ENCODE results near the gene BNIP5. TPM values are rescaled to one million over a fixed set of nuclear protein-coding genes. Genes with fewer than 3 reads are reported as not detected.

The BNIP5 gene
- total RNA-seq, 8 experiments from 2014 or later: 0.05 to 0.45 (median 0.14) TPM; not detected in 3

DNA sequence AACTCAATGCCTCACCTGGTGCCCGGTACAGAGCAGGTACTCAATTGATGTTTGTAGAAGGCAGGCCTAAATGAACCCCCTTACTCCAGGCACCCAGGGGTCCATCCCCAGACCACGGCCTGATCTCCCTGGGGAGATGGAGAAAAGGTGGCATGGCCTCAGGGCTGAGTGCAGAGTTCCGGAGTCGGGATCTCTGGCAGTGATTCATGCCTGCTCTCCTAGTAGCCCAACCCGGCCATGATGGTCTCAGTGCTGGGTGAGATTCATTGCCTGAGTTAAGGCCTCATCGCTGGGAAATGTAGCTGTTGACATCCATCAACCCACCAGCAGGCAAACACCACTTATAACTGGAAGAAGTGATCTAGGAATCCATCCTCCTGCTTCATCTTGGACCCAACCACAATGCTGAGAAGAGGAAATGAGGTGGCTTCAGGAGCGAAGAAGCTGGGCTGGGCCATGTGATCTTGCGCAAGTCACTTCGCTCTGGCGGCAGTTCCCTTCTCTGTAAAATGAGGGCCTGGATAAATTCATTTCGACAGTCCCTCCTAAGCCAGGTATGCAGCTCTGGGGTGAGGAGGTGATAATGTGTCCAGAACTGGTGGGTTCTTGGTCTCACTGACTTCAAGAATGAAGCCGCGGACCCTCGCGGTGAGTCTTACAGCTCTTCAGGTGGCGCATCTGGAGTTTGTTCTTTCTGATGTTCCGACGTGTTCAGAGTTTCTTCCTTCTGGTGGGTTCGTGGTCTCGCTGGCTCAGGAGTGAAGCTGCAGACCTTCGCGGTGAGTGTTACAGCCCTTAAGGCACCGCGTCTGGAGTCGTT, 26.1 kb upstream of the BNIP5 start:
- Histone ChIP-seq H3K4me1 (replicated peaks in 1 of 2) (peaks cover 0 to 8% of the 10 kb centered on the region in 2 donors), H3K27ac (no peak overlapping the region), H3K4me3 (no peak overlapping the region)
- 54 to 100% (median 89%) methylated on average over 3 to 19 of the region's 25 CpGs; no CpG with 5 or more reads in 1 of the 10 experiments for WGBS, 10 experiments
- in situ Hi-C loops (cut with MboI; ENCODE audit: low pct_unique_long_range_greater_than_20kb in 2 of 9, low sequenced_read_pairs in 9 of 9, unreplicated experiment in 9 of 9): loop anchor here in 4 of 9 experiments (10.0 to 25.0 kb wide), 2 partner anchors 225 to 238 kb away; partner anchors contain the start of gene MAPK13 (in 3 of the 4)
- no peak for ATAC-seq (replicated peaks in 6 of 8)

DNA sequence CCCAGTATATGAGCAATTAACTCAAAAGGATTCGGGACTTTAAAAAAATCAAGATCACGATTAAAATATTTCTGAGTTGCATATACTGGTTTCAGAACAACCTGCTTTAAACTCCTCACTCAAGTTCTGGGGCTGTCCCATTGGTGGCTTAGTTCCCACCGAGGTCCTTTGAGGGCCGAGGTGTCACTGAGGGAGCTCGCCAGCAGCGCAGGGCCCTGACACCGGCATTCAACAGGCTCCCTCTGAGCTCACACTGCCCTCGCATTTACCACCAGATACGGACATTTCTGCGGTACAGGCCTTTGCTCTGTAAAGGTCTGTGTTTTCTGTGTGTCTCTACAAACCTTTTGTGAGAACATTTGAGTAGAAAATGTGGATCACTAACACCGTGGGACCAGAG, 24.4 kb upstream of the BNIP5 start:
- 71 to 100% (median 81%) methylated on average over 1 to 10 of the region's 11 CpGs; no CpG with 5 or more reads in 3 of the 10 experiments for WGBS, 10 experiments
- no peak for ATAC-seq (replicated peaks in 6 of 8)
- H3K4me1 ChIP-seq (replicated peaks in 1 of 2): peaks cover 0 to 8% of the 10 kb centered on the region in 2 donors
- in situ Hi-C loops (cut with MboI; ENCODE audit: low pct_unique_long_range_greater_than_20kb in 2 of 9, low sequenced_read_pairs in 9 of 9, unreplicated experiment in 9 of 9): loop anchor here in 4 of 9 experiments (10.0 to 25.0 kb wide), 2 partner anchors 224 to 236 kb away; partner anchors contain the start of gene MAPK13 (in 3 of the 4)
- H3K4me3 ChIP-seq: no peak overlapping the region
- no peak overlapping the region for H3K27ac ChIP-seq

DNA sequence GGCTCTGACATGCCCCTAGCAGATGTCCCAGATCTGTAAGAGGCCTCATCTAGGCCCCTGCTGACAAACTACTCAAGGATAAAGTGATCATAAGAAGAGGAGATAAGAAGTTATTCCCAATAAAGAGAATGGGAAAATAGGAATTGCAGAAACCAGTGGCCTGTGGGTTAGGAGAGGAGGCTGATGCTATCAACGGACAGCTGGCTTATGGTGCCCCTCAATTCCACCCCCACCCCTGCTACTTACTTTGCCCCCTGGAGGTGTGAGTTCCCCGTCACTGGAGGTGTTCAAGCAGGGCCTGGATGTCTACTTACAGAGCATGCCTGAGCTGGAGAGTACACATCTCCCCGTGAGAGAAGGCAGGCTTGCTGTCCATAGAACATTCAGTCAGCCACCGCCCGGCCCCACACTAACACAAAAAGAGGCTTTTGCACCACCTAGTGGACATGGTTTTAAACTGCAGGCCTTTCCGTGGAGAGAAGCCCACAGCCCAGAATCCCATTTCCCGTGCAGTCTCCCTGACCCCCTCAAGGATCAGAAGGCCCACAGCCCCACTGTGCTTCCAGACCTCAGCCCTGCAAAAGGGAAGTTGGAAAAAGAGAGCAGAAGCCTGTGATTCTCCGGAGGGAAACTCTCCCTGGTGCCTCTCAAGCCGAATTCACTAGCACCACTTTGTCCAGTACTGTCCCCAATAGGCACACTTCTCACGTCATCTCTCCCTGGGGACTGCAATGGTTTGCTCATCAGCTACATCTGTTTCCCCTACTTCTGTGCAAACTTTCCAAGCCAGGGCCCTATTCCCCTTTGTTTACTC, 23.8 kb upstream of the BNIP5 start:
- H3K27ac ChIP-seq: no peak overlapping the region
- in situ Hi-C loops (cut with MboI; ENCODE audit: low pct_unique_long_range_greater_than_20kb in 2 of 9, low sequenced_read_pairs in 9 of 9, unreplicated experiment in 9 of 9): loop anchor here in 4 of 9 experiments (10.0 to 25.0 kb wide), 2 partner anchors 223 to 236 kb away; partner anchors contain the start of gene MAPK13 (in 3 of the 4)

DNA sequence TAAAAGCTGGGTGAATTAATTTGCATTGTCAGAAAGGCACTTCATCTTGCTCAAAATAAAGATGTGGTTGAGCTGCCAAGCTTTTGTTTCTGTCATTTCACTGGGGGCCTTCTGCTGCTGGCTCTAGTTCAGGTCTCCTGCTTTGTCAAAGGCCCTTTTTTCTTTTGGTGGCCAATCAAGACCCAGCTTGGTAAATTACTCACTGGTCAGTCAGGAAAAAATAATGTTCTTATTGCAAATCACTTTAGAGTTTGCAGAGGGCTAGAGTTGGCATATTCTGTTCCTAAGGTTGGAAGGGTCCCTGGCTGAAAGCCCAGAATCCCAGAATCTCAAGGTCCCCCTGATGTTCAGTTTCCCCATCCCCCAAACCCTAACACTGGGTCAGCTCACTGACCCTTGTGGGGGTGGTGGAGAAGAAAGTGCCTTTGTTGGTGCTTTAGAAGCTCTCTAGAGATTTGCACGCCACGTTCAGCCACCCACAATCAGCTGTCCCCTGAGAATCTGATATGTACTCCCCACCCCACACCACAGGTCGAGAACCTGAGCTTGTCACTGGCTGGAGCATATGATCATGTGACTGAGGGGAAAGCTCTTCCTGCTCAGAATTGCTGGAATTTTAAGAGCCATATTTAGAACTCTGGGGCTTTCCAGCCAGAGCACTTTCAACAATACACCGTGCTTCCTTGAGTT, 21.7 kb upstream of the BNIP5 start:
- ATAC-seq (replicated peaks in 6 of 8): peak in 3 of 8 experiments; percentile 29 to 57 (median 36)

More for the DNA sequence above, 23.8 kb upstream of the BNIP5 start:
- H3K4me1 ChIP-seq (replicated peaks in 1 of 2): peaks cover 0 to 8% of the 10 kb centered on the region in 2 donors
- peak; percentile 86 to 100 (median 99) for ATAC-seq (replicated peaks in 6 of 8)
- 0 to 83% (median 25%) methylated on average over 1 to 4 of the region's 10 CpGs; no CpG with 5 or more reads in 5 of the 10 experiments for WGBS, 10 experiments
- no peak overlapping the region for H3K4me3 ChIP-seq

DNA sequence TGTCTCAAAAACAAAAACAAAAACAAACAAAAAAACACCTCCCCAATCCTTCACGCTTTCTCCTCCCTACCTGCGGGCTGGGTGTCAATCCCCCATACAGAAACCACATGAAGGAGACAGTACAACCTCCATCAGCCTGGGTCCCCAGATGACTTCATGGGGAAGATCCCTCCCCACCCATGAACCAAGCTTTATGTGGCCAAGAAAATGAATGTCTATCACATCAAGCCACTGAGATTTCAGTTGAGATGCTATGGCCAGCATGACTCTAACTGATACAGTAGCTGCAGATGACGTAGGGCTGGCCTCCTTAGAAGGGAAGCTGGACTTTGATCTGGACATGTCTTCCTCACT, 21.2 kb upstream of the BNIP5 start:
- Histone ChIP-seq H3K27ac (no peak overlapping the region), H3K4me1 (replicated peaks in 1 of 2) (peaks cover 2 to 8% of the 10 kb centered on the region in 2 donors), H3K4me3 (no peak overlapping the region)
- 67 to 100% (median 96%) methylated on average over 1 to 3 of the region's 3 CpGs; no CpG with 5 or more reads in 3 of the 10 experiments for WGBS, 10 experiments
- ATAC-seq (replicated peaks in 6 of 8): peak in 1 of 8 experiments; percentile 6
- in situ Hi-C loops (cut with MboI; ENCODE audit: low pct_unique_long_range_greater_than_20kb in 2 of 9, low sequenced_read_pairs in 9 of 9, unreplicated experiment in 9 of 9): loop anchor here in 3 of 9 experiments (25.0 kb wide), 1 partner anchor 221 kb away; the partner anchor contains the start of gene MAPK13 (in 3 of the 3)

More for the DNA sequence above, 21.7 kb upstream of the BNIP5 start:
- peaks cover 0 to 8% of the 10 kb centered on the region in 2 donors for H3K4me1 ChIP-seq (replicated peaks in 1 of 2)
- 20 to 100% (median 100%) methylated on average over 1 to 2 of the region's 4 CpGs; no CpG with 5 or more reads in 4 of the 10 experiments for WGBS, 10 experiments
- no peak overlapping the region for H3K4me3 ChIP-seq
- H3K27ac ChIP-seq: no peak overlapping the region
- in situ Hi-C loops (cut with MboI; ENCODE audit: low pct_unique_long_range_greater_than_20kb in 2 of 9, low sequenced_read_pairs in 9 of 9, unreplicated experiment in 9 of 9): loop anchor here in 3 of 9 experiments (25.0 kb wide), 1 partner anchor 221 kb away; the partner anchor contains the start of gene MAPK13 (in 3 of the 3)

DNA sequence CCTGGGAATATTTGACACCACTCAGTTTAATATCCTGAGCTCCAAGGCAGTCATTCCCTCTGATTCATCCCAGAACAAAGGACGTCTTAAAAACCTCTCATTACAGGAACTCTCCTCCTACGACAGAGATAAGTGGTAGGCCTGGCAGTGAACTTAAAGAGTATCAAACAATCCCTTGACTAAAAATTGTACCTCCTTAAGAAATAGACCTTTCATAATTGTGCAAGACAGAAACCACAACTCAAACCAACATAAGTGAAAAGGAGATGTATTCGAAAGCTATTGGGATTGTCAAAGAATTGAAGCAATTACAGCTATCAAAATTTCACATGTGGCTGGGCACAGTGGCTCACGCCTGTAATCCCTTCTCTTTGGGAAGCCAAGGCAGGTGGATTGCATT, 19.1 kb upstream of the BNIP5 start:
- in situ Hi-C loops (cut with MboI; ENCODE audit: low pct_unique_long_range_greater_than_20kb in 2 of 9, low sequenced_read_pairs in 9 of 9, unreplicated experiment in 9 of 9): loop anchor here in 3 of 9 experiments (25.0 kb wide), 1 partner anchor 219 kb away; the partner anchor contains the start of gene MAPK13 (in 3 of the 3)
- ATAC-seq (replicated peaks in 6 of 8): no peak
- H3K4me1 ChIP-seq (replicated peaks in 1 of 2): peaks cover 4 to 8% of the 10 kb centered on the region in 2 donors
- H3K27ac ChIP-seq: no peak overlapping the region
- no peak overlapping the region for H3K4me3 ChIP-seq
- 43 to 100% (median 75%) methylated on average over 2 to 4 of the region's 4 CpGs; no CpG with 5 or more reads in 1 of the 10 experiments for WGBS, 10 experiments

DNA sequence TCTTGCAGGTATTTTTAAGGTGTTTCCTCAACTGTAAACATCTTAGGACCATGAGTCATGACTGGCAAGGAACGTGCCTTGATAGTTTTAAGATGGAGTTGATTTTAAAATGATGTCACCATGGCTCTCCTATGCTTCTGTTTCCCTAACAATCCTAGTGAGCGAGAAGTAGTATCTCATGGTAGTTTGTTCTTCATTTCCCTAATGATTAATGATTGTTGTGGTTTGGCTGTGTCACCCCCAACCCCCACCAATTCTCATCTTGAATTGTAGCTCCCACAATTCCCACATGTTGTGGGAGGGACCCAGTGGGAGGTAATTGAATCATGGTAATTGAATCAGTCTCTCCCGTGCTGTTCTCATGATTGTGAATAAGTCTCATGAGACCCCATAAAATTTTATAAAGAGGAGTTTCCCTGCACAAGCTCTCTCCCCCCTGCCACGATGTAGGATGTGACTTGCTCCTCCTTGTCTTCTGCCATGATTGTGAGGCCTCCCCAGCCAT, 16.8 kb upstream of the BNIP5 start:
- Histone ChIP-seq H3K4me3 (no peak overlapping the region), H3K4me1 (replicated peaks in 1 of 2) (peaks cover 4 to 10% of the 10 kb centered on the region in 2 donors), H3K27ac (no peak overlapping the region)
- in situ Hi-C loops (cut with MboI; ENCODE audit: low pct_unique_long_range_greater_than_20kb in 2 of 9, low sequenced_read_pairs in 9 of 9, unreplicated experiment in 9 of 9): loop anchor here in 3 of 9 experiments (25.0 kb wide), 1 partner anchor 216 kb away; the partner anchor contains the start of gene MAPK13 (in 3 of the 3)
- 10 to 80% (median 49%) methylated on average over 1 to 4 of the region's 4 CpGs for WGBS, 10 experiments
- peak in 5 of 8 experiments; percentile 59 to 87 (median 69) for ATAC-seq (replicated peaks in 6 of 8)

DNA sequence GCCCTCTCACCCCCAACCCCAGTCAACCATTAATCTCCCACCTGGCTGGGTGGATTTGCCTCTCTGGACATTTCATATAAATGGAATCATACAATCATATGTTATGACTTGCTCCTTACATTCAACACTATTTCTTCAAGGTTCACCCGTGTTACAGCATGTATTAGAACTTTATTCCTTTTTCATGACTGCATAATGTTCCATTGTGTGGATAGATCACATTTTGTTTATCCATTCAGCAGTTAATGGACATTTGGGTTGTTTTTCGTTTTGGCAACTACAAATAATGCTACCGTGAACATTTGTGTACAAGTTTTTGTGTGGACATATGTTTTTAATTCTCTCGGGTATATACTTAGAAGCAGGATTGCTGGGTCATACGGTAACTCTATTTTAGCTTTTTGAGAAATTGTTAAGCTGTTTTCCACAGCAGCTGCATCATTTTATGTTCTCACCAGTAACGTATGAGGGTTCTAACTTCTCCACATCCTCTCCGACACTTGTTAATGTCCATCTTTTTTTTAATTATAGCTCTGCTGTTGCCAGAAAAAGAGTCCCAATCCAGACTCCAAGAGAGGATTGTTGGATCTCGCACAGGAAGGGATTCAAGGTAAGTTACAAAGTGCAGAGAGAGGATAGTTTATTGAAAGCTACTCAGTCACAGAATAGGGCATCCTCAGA, 15.9 kb upstream of the BNIP5 start:
- no peak for ATAC-seq (replicated peaks in 6 of 8)

DNA sequence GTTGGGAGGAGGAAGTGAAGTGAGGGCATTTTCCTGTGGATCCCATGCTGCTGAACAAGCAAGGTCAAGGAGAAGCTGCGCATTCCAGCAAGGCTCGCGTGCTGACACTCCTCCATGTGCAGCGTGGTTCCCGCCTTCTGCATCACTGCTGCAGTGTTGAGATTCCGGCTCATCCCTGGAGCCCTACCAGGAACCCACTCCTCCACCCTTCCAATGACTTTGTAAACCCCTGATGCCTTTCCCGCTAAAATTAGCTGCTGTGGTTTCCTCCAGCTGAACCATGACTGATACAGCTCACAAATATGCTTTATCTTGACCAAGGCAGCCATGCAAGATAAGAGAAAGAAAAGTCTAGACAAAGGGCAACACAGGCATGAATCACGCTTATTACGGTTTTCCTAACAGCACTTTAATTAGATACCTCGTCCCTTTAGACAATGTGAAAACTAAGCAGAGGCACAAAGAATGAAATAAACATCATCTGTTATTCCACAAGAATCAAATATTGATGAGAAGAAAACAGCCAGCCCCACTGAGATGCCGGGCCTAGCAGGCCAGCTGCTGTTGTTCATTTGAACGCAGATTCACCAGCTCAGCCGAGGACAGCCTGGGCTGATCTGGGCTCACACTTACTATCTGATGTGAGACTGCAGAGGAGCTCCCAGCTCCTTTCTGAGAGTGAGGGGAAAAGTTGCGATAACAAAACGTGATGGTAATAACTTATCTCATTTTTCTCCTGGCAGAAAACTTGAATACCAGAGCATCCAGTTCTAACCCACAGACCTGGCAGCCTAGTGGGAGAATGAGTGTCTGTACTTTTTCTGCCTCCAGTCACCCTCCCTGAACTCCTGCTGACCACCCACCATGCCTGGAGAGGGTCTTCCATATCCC, 14.2 kb upstream of the BNIP5 start:
- Histone ChIP-seq H3K4me1 (replicated peaks in 1 of 2) (peaks cover 7 to 10% of the 10 kb centered on the region in 2 donors), H3K4me3 (no peak overlapping the region), H3K27ac (no peak overlapping the region)
- 55 to 92% (median 69%) methylated on average over 2 to 13 of the region's 15 CpGs for WGBS, 10 experiments
- ATAC-seq (replicated peaks in 6 of 8): peak in 5 of 8 experiments; percentile 31 to 64 (median 57)
- in situ Hi-C loops (cut with MboI; ENCODE audit: low pct_unique_long_range_greater_than_20kb in 2 of 9, low sequenced_read_pairs in 9 of 9, unreplicated experiment in 9 of 9): loop anchor here in 3 of 9 experiments (25.0 kb wide), 1 partner anchor 214 kb away; the partner anchor contains the start of gene MAPK13 (in 3 of the 3)

More for the DNA sequence above, 15.9 kb upstream of the BNIP5 start:
- in situ Hi-C loops (cut with MboI; ENCODE audit: low pct_unique_long_range_greater_than_20kb in 2 of 9, low sequenced_read_pairs in 9 of 9, unreplicated experiment in 9 of 9): loop anchor here in 3 of 9 experiments (25.0 kb wide), 1 partner anchor 215 kb away; the partner anchor contains the start of gene MAPK13 (in 3 of the 3)
- Histone ChIP-seq H3K27ac (no peak overlapping the region), H3K4me3 (no peak overlapping the region), H3K4me1 (replicated peaks in 1 of 2) (peaks cover 0 to 10% of the 10 kb centered on the region in 2 donors)
- 48 to 94% (median 85%) methylated on average over 3 to 8 of the region's 8 CpGs for WGBS, 10 experiments

DNA sequence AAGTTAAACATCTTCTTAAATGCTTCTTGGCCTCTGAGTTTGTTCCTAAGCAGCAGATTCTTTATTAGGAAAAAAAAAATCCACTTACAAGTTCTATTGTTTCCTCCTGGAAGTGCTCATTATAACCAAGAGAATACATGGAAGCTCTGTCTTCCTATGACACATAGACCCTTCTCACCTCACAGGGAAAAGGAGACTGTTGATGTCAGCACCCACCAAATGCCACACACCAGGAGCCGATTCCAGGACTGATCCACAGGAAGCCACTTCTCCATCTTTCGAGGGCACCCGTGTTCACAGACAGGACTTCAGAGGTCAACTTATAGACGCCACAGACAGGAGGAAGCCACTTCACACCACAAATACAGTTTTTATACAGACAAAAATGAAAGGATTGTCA, 13.4 kb upstream of the BNIP5 start:
- 87 to 100% (median 90%) methylated on average over 1 to 4 of the region's 4 CpGs; no CpG with 5 or more reads in 5 of the 10 experiments for WGBS, 10 experiments

More for the DNA sequence above, 13.4 kb upstream of the BNIP5 start:
- Histone ChIP-seq H3K27ac (no peak overlapping the region), H3K4me1 (replicated peaks in 1 of 2) (peaks cover 10 to 11% of the 10 kb centered on the region in 2 donors), H3K4me3 (no peak overlapping the region)
- in situ Hi-C loops (cut with MboI; ENCODE audit: low pct_unique_long_range_greater_than_20kb in 2 of 9, low sequenced_read_pairs in 9 of 9, unreplicated experiment in 9 of 9): loop anchor here in 3 of 9 experiments (25.0 kb wide), 1 partner anchor 213 kb away; the partner anchor contains the start of gene MAPK13 (in 3 of the 3)
- no peak for ATAC-seq (replicated peaks in 6 of 8)

Data from motor neuron (in vitro differentiated cells).